NCI-H2081 treated with DMSO at 0.1 percent for 48 hours (cell line): ENCODE results near the gene MAPK8IP3.
"Not testable (repeated sequence)": the region's sequence is repeated elsewhere in the genome, so short reads cannot be mapped to it uniquely, and the experiment has no call there.

ENCODE experiments used
- DNase-seq: peaks from one replicate; lab custom pipeline; 2025; lab: John Stamatoyannopoulos, UW

The MAPK8IP3 gene

DNA sequence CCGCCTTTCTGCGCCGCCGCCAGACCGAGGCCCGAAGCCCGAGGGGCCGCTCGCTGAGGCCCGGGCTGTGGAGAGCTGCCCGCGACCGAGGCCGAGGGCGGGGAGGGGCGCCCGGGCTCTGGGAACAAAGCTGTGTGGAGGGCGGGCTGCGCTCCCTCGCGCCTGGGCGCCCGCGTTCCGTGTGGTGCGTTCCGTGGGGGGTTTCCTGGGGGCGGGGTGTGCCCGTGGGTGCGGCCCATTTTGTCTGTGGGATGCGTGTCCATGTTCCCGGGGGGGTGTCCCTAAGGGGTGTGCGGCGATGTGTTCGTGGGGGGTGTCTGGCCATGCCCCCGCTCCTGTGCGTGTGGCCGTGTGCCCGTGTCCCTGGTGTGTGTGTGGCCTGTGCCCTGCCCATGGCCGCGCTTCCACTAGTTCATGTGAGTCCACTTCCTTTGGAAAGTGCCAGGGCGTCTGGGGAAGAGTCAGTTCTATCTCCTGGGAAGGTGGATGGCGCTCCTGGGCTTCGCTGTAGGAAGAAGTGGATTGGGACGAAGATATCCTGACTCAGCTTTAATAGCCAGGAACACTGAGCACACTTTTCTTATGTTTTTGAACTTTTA, 27.4 kb upstream of the MAPK8IP3 start:
- DNase-seq, result no peak

DNA sequence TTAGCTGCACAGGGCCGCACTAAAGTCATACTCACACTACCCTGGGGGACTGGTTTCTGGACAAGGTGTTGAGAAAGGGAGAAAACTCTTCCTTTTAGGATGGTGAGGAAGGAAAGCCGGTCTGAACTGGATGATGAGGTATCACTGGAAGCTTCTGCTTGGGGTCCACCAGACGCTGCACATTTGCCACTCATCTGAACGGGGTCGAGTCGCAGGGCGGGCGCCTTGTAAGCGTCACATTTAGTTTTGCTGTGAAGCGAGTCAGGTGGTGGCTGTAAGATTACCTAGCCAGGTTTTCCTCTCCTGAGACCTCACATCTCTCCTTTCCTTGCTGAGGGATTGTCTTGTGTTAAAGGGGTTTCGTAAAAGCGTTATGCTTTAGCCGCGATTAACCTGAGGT, 25.6 kb upstream of the MAPK8IP3 start:
- DNase-seq, result no peak

- DNase-seq, result no peak
These were observed 25.0 kb upstream of the MAPK8IP3 start for GRCh38 chr16:1681032-1681431.

DNA sequence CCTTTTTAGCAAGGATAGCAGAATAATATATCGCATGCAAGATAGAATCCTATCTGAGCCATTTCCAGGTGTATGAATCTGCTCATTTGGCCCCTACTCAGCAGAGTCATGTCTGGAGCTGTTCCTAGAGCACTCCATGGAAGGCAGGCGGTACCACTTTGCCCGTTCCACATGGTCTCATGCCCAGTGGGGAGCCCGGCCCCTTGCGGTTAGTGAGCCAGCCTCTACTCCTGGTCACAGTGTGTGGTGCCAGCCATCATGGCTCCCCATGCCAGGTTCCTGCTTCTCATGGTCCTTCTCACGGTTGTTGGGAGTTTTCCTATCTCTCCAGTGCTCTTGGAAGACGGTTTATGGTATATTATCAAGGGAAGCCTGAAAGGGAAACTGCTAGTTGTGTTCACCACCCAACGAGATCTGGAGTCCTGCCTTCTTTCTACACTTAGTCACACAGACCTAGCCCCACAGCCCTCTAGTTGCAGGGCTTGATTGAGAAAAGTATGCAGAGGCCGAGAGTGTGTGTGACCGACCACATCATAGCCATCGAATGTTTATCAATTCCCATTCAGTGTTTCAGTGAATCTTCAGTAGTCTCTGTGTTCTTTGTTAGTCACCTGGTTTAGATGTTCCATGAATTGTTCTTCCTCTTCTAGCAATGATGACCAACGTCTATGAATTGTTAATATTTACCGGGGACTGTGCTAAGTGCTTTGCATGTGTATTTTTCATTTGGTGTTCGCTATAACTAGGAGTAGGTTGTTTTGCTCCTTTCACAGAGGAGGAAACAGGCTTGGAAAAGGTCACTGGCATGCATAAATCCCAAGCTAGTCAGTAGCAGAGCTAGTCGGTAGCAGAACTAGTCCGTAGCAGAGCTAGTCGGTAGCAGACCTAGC, 18.3 kb upstream of the MAPK8IP3 start:
- DNase-seq, result no peak

GRCh38 chr16:1688807-1689560, 17.0 kb upstream of the MAPK8IP3 start:
- no peak for DNase-seq

DNA sequence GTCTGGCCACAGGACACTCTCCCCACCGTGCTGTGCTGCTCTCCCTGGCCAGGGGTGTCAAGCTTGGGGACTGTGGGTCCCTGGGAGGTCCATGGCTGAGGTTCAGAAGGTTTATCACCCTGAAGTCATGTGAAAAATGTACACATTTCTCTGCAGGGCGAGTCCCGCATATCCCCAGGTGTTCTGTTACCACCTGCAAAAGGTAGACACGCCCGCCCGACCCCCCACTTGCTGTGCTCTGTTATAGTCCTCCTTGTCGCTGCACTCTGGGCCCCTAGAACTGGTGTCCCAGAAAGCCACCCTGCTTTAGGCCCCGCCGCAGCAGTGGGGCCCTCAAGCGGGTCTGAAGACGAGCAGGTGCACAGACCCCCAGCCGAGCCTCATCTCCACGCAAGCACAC, 16.1 kb upstream of the MAPK8IP3 start:
- DNase-seq, result no peak

DNA sequence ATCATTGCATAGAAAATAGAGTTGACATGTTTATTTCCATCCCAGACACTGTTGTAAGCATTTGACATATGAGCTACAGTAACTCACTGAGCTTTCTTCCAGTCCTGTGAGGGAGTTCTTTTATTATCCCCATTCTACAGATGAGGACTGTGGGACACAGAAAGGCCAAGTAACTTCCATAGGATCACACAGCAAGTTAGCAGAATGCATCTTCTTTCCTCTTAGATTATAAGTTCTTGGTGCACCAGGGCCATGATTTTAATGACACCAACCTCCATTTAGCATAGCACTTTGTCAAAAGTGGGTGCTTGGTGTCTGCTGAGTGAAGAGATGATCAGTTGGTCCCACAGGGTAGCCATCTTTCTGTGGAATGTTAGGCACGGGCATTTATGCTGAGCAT, 15.2 kb upstream of the MAPK8IP3 start:
- DNase-seq, result no peak

DNA sequence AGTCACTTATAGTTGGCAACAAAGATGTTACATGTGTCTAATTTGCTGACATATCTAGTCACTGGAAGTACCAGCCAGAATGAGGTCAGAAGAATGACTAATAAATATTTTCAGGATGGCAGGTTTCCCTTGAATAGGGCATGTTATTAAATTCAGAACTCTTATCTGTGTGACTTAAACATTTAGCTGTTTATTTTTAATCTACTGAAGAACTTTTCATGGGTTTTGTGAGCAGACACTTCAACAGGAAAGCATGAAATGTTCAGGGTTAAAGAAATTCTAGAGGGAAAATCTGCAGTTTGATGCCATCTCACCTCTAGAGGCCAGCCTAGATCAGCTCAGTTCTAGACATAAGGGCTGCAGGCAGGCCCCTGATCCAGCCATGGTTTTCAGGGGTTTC, 14.7 kb upstream of the MAPK8IP3 start:
- no peak for DNase-seq

DNA sequence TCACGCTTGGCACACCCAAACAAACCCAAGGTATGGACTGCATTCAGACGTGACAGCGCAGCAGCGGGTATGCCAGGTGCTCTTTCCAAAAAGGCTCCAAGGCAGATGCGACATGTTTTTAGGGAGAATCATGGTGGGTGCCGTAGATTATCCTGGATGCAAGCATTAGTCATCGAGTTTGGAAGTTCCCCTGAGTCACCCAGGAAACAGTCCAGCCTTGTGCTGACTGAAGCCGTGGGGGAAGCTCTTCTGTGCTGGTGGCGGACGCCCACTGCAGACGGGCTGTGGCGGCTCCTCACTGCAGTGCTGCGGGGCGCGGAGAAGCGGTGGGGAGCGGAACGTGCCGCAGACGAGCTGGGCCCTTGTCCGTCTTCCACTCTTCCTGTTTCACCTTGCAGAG, 14.0 kb upstream of the MAPK8IP3 start:
- no peak for DNase-seq

- no peak for DNase-seq
These were observed 9.1 kb upstream of the MAPK8IP3 start for GRCh38 chr16:1696863-1697262.

GRCh38 chr16:1698680-1699079, 7.3 kb upstream of the MAPK8IP3 start:
- DNase-seq, result no peak

- no peak for DNase-seq
These were observed 5.7 kb upstream of the MAPK8IP3 start for GRCh38 chr16:1700246-1700645.

- DNase-seq, result no peak
These were observed 4.6 kb upstream of the MAPK8IP3 start for GRCh38 chr16:1701216-1701878.

- not testable (repeated sequence) for DNase-seq
These were observed 689 bp upstream of the MAPK8IP3 start for GRCh38 chr16:1705324-1705687.

DNA sequence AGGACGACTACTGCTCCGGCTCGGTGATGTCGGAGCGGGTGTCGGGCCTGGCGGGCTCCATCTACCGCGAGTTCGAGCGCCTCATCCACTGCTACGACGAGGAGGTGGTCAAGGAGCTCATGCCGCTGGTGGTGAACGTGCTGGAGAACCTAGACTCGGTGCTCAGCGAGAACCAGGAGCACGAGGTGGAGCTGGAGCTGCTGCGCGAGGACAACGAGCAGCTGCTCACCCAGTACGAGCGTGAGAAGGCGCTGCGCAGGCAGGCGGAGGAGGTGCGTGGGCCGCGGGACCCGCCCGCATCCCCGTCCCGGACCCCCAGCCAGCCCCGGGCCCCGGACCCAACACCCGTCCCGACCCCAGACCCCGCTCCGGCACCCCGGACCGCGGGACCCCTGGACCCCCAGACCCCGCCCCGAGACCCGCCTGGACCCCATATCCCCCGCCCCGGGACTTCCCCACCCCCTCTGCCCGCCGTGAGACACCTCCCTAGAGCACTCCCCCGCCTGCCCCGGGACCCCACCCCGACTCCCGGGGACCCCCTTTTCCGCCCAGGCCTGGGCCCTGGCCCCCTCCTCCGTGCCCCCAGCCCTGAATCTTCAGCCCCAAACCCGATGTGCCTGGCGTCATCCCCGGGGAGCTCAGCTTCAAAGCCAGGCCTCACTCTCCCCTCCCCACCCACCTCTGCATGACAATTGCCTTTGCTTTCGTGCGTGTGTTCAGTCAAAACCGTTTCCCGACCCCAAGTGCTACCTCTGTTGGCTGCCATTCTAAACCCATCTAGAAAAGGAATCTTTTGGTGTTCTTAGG, 594 bp downstream of the MAPK8IP3 start:
- DNase-seq, result no peak

DNA sequence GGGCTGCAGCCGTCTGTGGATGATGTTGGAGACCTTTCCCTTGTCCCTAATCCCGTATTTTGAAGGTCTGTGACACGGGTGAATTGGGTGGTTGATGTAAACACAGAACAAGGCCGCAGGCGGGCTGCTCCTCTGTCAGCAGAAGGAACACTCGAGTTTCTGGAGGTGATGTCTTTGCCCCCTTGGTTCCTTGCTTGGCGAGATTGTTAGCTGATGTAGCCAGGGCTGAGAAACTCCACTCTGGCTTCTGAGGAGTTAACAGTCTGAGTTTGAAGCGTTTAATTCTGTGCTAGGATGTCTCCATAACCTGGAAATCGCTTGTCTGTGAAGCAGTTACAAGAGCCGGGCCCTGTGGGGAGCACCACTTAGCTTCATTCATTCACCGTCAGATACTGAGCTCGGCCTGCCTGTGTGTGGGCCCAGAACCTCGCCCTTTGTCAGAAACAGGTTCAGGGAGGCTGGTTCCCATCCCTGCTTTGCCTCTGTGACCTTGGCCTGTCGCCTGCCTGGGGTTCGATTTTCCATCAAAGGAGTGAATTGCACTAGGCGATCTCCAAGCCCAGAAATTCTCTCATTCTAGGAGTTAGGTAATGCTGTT, 1.3 kb downstream of the MAPK8IP3 start:
- no peak for DNase-seq

DNA sequence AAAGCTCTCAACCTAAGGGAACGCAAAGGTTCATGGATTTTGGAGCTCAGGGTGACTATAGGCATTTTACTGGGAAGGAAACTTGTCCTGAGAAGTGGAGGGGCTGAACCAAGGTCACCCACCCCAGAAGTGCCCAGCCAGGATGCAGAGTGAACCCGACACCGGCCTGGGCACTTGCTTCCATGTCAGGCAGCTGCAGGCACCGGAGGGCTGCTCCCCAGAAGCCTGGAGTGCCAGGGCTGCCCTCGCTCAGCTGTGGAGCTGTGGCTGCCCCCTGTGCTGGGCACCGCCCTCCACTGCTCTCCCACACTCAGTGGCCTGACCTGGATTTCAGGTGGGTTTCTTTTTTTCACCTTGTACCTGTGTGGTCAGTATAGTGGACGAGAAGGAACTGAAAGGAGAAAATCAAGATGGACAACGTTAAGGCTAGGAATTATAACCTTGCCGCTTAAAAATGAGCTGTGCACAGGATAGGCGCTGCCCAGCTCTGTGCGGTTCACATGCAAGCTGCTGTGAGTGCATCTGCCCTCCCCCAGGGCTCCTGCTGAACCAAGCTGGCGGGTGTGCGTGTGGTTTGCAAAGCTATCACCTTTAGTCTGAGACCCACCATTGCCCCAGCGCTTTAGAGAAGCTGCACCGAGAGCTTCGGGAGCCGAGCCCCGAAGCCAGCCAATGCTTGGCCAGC, 2.2 kb downstream of the MAPK8IP3 start:
- no peak for DNase-seq

DNA sequence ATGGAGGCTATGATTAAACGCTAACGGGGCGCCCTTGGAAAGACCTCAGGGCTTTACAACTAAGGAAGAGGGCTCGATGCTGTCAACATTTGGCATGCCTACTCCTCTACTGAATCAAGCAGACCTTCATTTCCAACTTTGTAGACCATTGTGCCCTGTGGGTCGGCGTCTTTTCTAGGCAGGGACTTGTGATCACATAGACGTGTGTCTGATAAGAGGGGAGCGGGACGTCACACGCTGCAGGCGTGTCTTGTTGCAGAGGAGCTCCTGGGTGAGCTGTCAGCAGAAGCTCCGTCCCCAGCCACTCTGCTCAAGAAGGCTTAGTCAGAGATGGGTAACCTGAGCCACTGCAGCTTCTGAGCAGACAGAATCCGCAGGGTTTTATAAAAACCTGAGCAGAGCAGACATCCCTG, 2.8 kb downstream of the MAPK8IP3 start:
- DNase-seq, result no peak

GRCh38 chr16:1709356-1709755, 3.4 kb downstream of the MAPK8IP3 start:
- no peak for DNase-seq

DNA sequence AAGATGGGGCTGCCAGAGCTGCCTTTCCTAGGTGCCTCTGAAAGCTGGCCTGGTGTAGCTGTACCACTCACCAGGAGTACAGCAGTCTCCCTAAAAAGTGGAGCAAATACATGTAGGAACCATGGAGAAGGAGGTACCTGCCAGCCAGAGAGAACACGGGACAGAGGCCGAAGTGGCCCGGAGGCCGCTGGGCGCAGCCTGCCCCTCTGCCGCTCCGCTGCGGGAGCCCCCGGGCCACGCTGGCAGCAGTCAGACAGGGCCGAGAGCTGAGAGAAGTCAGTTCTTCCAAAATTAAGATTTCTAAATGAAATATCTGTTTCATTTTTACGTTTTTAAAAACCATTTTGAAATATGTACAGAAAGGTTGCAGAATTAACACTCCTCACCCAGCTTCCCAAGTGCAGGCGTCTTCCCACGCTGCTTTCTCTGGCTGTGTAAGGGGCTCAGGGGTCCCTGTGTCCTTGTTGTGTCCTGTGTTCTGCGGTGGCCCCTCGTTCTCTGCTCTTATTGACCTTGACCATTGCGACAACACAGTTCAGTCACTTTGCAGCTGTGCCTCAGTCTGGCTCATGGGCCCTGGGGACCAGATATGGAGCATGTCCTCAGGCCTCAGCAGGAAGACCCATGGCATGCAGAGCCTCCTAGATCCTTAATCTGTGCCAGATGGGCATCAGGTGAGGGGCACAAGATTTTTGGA, 5.0 kb downstream of the MAPK8IP3 start:
- no peak for DNase-seq
